Measurements from ENCODE around the gene MAN1A2.
"Not testable (repeated sequence)": the region's sequence is repeated elsewhere in the genome, so short reads cannot be mapped to it uniquely, and the experiment has no call there.

MAN1A2 gene

GRCh38 chr1:117558451-117558850 is 191.2 kb downstream of the MAN1A2 start:
- TF ChIP-seq, protein P1, sequence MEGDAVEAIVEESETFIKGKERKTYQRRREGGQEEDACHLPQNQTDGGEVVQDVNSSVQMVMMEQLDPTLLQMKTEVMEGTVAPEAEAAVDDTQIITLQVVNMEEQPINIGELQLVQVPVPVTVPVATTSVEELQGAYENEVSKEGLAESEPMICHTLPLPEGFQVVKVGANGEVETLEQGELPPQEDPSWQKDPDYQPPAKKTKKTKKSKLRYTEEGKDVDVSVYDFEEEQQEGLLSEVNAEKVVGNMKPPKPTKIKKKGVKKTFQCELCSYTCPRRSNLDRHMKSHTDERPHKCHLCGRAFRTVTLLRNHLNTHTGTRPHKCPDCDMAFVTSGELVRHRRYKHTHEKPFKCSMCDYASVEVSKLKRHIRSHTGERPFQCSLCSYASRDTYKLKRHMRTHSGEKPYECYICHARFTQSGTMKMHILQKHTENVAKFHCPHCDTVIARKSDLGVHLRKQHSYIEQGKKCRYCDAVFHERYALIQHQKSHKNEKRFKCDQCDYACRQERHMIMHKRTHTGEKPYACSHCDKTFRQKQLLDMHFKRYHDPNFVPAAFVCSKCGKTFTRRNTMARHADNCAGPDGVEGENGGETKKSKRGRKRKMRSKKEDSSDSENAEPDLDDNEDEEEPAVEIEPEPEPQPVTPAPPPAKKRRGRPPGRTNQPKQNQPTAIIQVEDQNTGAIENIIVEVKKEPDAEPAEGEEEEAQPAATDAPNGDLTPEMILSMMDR (IDR thresholded peaks at IDR 0.05; ENCODE audit: extremely low read depth, insufficient read depth, missing control alignments), result peak; percentile 7
- DNase-seq (ENCODE audit: low spot score); in situ Hi-C loops (cut with MboI; ENCODE audit: low pct_unique_long_range_greater_than_20kb, low sequenced_read_pairs, unreplicated experiment): not testable (repeated sequence)

DNA sequence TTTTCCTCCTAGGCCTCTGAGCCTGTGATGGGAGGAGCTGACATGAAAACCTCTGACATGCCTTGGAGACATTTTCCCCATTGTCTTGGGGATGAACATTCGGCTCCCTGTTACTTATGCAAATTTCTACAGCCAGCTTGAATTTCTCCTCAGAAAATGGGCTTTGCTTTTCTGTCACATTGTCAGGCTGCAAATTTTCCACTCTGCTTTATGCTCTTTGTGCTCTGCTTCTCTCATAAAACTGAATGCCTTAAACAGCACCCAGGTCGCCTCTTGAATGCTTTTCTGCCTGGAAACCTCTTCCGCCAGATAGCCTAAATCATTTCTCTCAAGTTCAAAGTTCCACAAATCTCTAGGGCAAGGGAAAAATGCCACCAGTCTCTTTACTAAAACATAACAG is 191.9 kb downstream of the MAN1A2 start:
- no peak for DNase-seq (ENCODE audit: low spot score)
- TF ChIP-seq, protein P1 (IDR thresholded peaks at IDR 0.05; ENCODE audit: extremely low read depth, insufficient read depth, missing control alignments), result no peak
- in situ Hi-C loops (cut with MboI; ENCODE audit: low pct_unique_long_range_greater_than_20kb, low sequenced_read_pairs, unreplicated experiment), result no loop called here

DNA sequence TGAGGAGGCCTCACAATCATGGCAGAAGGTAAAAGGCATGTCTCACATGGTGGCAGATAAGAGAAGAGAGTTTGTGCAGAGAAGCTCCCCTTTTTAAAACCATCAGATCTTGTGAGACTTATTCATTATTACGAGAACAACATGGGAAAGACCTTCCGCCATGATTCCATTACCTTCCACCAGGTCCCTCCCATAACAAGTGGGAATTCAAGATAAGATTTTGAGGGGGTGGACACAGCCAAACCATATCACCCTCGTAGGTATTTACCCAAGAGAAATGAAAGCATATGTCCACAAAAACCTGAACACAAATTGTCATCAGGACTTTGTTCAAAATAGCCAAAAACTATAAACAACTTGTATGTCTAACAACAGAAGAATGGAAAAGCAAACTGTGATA is 192.7 kb downstream of the MAN1A2 start:
- no peak for DNase-seq (ENCODE audit: low spot score)
- TF ChIP-seq, protein P1 (IDR thresholded peaks at IDR 0.05; ENCODE audit: extremely low read depth, insufficient read depth, missing control alignments), result no peak
- in situ Hi-C loops (cut with MboI; ENCODE audit: low pct_unique_long_range_greater_than_20kb, low sequenced_read_pairs, unreplicated experiment), result no loop called here

DNA sequence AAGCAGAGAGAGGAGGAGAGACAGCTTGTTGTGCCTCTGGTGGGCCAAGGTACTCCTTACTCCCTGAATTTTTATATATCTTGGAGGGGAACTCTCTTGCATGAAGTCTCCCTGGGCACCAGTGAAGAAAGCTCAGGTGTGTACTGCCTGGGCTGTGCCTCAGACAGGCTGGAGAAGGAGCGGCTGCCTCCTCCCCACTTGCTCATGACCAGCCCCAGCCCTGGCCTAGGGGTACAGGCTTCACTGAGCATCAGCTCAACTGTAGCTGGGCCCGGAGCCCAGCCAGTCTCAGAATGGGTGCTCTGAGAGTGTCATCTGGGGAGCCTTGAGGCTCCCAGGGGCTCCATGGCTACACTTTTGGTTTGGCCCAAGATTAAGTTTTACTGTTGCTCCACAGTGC is 193.8 kb downstream of the MAN1A2 start:
- in situ Hi-C loops (cut with MboI; ENCODE audit: low pct_unique_long_range_greater_than_20kb, low sequenced_read_pairs, unreplicated experiment), result no loop called here
- TF ChIP-seq, protein P1 (IDR thresholded peaks at IDR 0.05; ENCODE audit: extremely low read depth, insufficient read depth, missing control alignments), result no peak
- DNase-seq (ENCODE audit: low spot score), result no peak

DNA sequence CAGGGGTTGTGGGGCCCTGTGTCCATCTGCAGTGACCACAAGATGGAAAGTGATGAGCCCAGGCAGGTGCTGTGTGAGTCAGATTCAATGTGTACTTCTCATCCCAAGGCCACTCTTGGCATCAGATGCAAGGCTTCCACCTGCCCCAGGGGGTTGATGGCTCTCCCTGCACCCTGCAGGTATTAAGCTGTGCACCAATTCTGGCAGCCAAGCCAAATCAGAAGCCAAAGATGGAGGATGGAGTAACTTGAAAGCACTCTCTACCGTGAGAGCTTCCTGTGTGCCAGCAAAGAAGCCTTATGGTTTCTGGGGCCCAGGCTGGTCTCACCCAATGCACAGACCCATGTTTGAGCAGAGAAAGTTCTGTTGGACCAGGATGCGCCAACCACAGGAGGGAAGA is 194.3 kb downstream of the MAN1A2 start:
- no peak for DNase-seq (ENCODE audit: low spot score)

DNA sequence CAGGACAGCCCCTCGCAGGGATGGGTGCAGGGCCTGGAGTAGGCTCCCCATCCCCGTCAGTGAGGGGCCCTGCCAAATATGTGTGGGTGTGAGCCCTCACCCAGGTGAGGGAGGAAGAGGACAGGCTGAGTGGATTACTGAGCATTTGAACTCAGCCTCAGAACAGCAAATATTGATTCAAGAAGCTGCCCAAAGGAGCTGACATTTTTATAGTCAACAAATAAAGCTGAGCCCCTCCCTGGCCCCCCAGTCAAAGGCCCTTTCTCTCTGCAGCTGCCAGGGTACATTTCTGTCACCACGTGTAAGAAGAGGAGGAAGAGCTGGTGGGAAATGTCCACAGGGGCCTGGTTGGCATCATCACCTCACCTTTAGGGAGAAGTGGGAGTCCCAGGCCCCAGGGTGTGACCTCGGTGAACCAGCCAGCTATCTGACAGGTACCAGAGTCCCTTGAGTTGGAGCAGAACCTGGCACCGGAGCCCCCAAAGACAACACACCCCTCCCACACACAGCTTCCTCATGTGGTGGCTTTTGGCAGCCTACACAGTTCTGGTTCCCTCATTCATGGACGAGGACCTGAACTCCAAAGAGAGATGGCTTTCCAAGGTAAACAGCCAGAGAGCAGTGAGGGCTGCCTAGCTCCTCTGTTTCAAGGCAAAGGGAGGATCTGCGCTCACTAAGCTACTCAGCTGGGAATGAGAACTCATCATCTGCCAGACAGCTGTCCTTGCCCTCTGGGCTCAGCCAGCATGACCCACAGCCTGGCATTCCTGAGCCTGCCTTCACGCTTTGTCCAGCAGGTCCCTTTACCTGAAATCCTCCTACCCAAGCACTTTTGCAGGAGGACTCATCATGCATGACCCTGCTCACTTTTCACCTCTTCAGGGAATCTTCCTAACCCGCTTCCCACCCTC is 195.6 kb downstream of the MAN1A2 start:
- no peak for DNase-seq (ENCODE audit: low spot score)
- in situ Hi-C loops (cut with MboI; ENCODE audit: low pct_unique_long_range_greater_than_20kb, low sequenced_read_pairs, unreplicated experiment), result no loop called here
- TF ChIP-seq, protein P1 (IDR thresholded peaks at IDR 0.05; ENCODE audit: extremely low read depth, insufficient read depth, missing control alignments), result no peak

More for the DNA sequence above, 194.3 kb downstream of the MAN1A2 start:
- TF ChIP-seq, protein P1 (IDR thresholded peaks at IDR 0.05; ENCODE audit: extremely low read depth, insufficient read depth, missing control alignments), result no peak
- in situ Hi-C loops (cut with MboI; ENCODE audit: low pct_unique_long_range_greater_than_20kb, low sequenced_read_pairs, unreplicated experiment), result no loop called here
